Coronary artery (tissue), 2 donors: ENCODE data around the gene DIS3L2.

Experiments used
- DNase-seq: peaks from one replicate; pipeline ENCODE4 v3.0.0-alpha.2; 2017; ENCODE audit warnings: low spot score
- H3K27ac ChIP-seq, 2 donors: fragments of 200-600 bp; sonication (generic); one replicate each; pipeline ENCODE4 v1.5.1; 2016 to 2019
- H3K4me3 ChIP-seq: fragments of 200-600 bp; sonication (generic); 2 replicates; pipeline ENCODE4 v1.5.1; 2016; ENCODE audit warnings: mild to moderate bottlenecking, moderate library complexity
- CTCF ChIP-seq: fragments of 200-600 bp; sonication (generic); IDR thresholded peaks from one replicate; pipeline ENCODE4 v1.5.1; 2019; ENCODE audit warnings: antibody characterized with exemption

The DIS3L2 gene

GRCh38 chr2:231934441-231935206, 26.9 kb upstream of the DIS3L2 start:
- no peak overlapping the region for H3K27ac ChIP-seq
- H3K4me3 ChIP-seq, result no peak overlapping the region
- DNase-seq, result no peak
- TF ChIP-seq CTCF, result no peak

GRCh38 chr2:231935207-231935524, 26.3 kb upstream of the DIS3L2 start:
- TF ChIP-seq CTCF, result no peak
- DNase-seq, result no peak
- H3K27ac ChIP-seq, result no peak overlapping the region
- H3K4me3 ChIP-seq, result no peak overlapping the region

GRCh38 chr2:231935815-231936214, 25.7 kb upstream of the DIS3L2 start:
- Histone ChIP-seq H3K4me3 (no peak overlapping the region), H3K27ac (no peak overlapping the region)
- no peak for TF ChIP-seq CTCF
- DNase-seq, result no peak

GRCh38 chr2:231936491-231936890, 25.0 kb upstream of the DIS3L2 start:
- Histone ChIP-seq H3K4me3 (no peak overlapping the region), H3K27ac (no peak overlapping the region)
- DNase-seq, result no peak
- no peak for TF ChIP-seq CTCF

GRCh38 chr2:231937057-231937456, 24.5 kb upstream of the DIS3L2 start:
- no peak for TF ChIP-seq CTCF
- no peak for DNase-seq
- Histone ChIP-seq H3K27ac (no peak overlapping the region), H3K4me3 (no peak overlapping the region)

- H3K27ac ChIP-seq, result no peak overlapping the region
- no peak overlapping the region for H3K4me3 ChIP-seq
- DNase-seq, result no peak
- TF ChIP-seq CTCF, result no peak
Measured at GRCh38 chr2:231939022-231939421, 22.5 kb upstream of the DIS3L2 start.

GRCh38 chr2:231940795-231941194, 20.7 kb upstream of the DIS3L2 start:
- Histone ChIP-seq H3K27ac (no peak overlapping the region), H3K4me3 (no peak overlapping the region)
- TF ChIP-seq CTCF, result no peak
- DNase-seq, result no peak
